BJ (cell line): ENCODE data around the gene ILF3. TPM values are rescaled to one million over a fixed set of nuclear protein-coding genes. Genes with fewer than 3 reads are reported as not detected.

ENCODE experiments used
- CTCF ChIA-PET: fragments of 350-600 bp; formaldehyde crosslinking; extraction: SDS; loops from one replicate; lab custom pipeline; 2021; ENCODE audit warnings: antibody characterized with exemption, inconsistent platforms; lab: Yijun Ruan, JAX
- POLR2A ChIA-PET: fragments of 300-600 bp; sonication (Branson Sonifier 250); formaldehyde crosslinking; extraction: SDS; loops from one replicate; lab custom pipeline; 2021; ENCODE audit warnings: antibody characterized with exemption; lab: Charles Lee
- DNase-seq: peaks from one replicate; pipeline ENCODE4 v3.0.0-alpha.2; 2011; ENCODE audit warnings: low read depth
- H3K27me3 ChIP-seq: 2 replicates; pipeline ENCODE4 v1.6.0; 2011; ENCODE audit warnings: low read length; ENCODE audit not compliant: control insufficient read depth, insufficient read depth
- H3K36me3 ChIP-seq: 2 replicates; pipeline ENCODE4 v1.5.1; 2011; ENCODE audit warnings: low read length; ENCODE audit not compliant: control insufficient read depth, insufficient read depth
- H3K4me3 ChIP-seq: 2 replicates; pipeline ENCODE4 v1.5.1; 2011; ENCODE audit warnings: low read depth, mild to moderate bottlenecking, control low read depth, low read length
- CTCF ChIP-seq: IDR thresholded peaks from 2 replicates; pipeline ENCODE4 v1.5.1; 2011; ENCODE audit warnings: low read depth, mild to moderate bottlenecking, control low read depth, inconsistent platforms, low read length, moderate library complexity; ENCODE audit not compliant: insufficient read depth
- polyA plus RNA-seq: library from polyadenylated mRNA; depleted of rRNA; stranded (reverse); fragments of >200 nt; gene quantifications from 2 replicates; pipeline ENCODE4 v1.2.3, GENCODE V29; 2011

ILF3 gene
- polyA plus RNA-seq, 1 experiment = 148 TPM

- Histone ChIP-seq H3K27me3 (no peaks in the 10 kb centered on the region), H3K4me3 (peak overlapping the region; percentile 53), H3K36me3 (peaks cover 1% of the 10 kb centered on the region; the same call in 1 of the 2 replicates)
- no peak for TF ChIP-seq CTCF
- ChIA-PET CTCF (interaction anchor here (0.8 to 1.4 kb wide), 4 partner anchors 8 to 82 kb away, joined by 3 to 4 read pairs (median 4); no protein-coding TSS in a partner anchor), POLR2A (no interaction called here)
- no peak for DNase-seq
Observed at GRCh38 chr19:10654610-10655456, 687 bp downstream of the ILF3 start.

- no peaks in the 10 kb centered on the region for H3K27me3 ChIP-seq
- ChIA-PET POLR2A (no interaction called here), CTCF (interaction anchor here (0.8 to 1.4 kb wide), 6 partner anchors 9 to 83 kb away, joined by 3 to 6 read pairs (median 4); partner anchors contain the start of gene DNM2)
- TF ChIP-seq CTCF = 0 out of 2 replicates have a peak, but pooled peaks have one; percentile 28
- DNase-seq = no peak
- H3K4me3 ChIP-seq = peak overlapping the region; percentile 53
- H3K36me3 ChIP-seq = peaks cover 3% of the 10 kb centered on the region
Observed at GRCh38 chr19:10655457-10656312, 1.5 kb downstream of the ILF3 start.

- no peaks in the 10 kb centered on the region for H3K27me3 ChIP-seq
- H3K4me3 ChIP-seq = no peak overlapping the region
- DNase-seq = no peak
- no peak for TF ChIP-seq CTCF
- ChIA-PET POLR2A (no interaction called here), CTCF (interaction anchor here (0.6 to 1.1 kb wide), 2 partner anchors 13 to 93 kb away, joined by 3 read pairs; no protein-coding TSS in a partner anchor)
- H3K36me3 ChIP-seq = peaks cover 3% of the 10 kb centered on the region
Observed at GRCh38 chr19:10660346-10660745, 6.2 kb downstream of the ILF3 start.

GRCh38 chr19:10661946-10662345, 7.8 kb downstream of the ILF3 start:
- POLR2A ChIA-PET = no interaction called here
- no peaks in the 10 kb centered on the region for H3K27me3 ChIP-seq
- peaks cover 5% of the 10 kb centered on the region for H3K36me3 ChIP-seq
- no peak for TF ChIP-seq CTCF
- DNase-seq = no peak
- CTCF ChIA-PET = interaction anchor here (1.1 kb wide), 1 partner anchor 37 kb away, joined by 5 read pairs; no protein-coding TSS in a partner anchor
- no peak overlapping the region for H3K4me3 ChIP-seq
